GM12878 (cell line): Measurements from ENCODE around the gene KCNE2. TPM values are rescaled to one million over a fixed set of nuclear protein-coding genes. Genes with fewer than 3 reads are reported as not detected.

Experiments
- ATAC-seq: fragments of 200-7000 bp; cut with Tn5 transposase; 3 replicates; pipeline ENCODE4 v1.9.1; 2020; ENCODE audit warnings: mild to moderate bottlenecking, moderate library complexity
- BruUV-seq: library from RNA; stranded (reverse); fragments of 400-500 nt; replicated peaks from 2 replicates; lab custom pipeline; 2021; lab: Mats Ljungman, UMichigan
- CTCF ChIA-PET: fragments of 300-600 bp; sonication (Branson Sonifier 250); formaldehyde crosslinking; extraction: SDS; loops from one replicate; lab custom pipeline; 2021; ENCODE audit warnings: inconsistent platforms; lab: Yijun Ruan, JAX
- POLR2A ChIA-PET: fragments of 350-600 bp; formaldehyde crosslinking; extraction: SDS; loops from one replicate; lab custom pipeline; 2021; ENCODE audit warnings: inconsistent platforms; lab: Charles Lee
- RAD21 ChIA-PET: fragments of 300-600 bp; sonication (Branson Sonifier 250); formaldehyde crosslinking; loops from one replicate; lab custom pipeline; 2023; ENCODE audit warnings: antibody characterized with exemption; ENCODE audit not compliant: unreplicated experiment; lab: Charles Lee
- SMC1A ChIA-PET: fragments of 300-600 bp; sonication (Branson Sonifier 250); formaldehyde crosslinking; loops from one replicate; lab custom pipeline; 2023; ENCODE audit not compliant: unreplicated experiment, uncharacterized antibody; lab: Charles Lee
- DNase-seq: peaks from one replicate; pipeline ENCODE4 v3.0.0-alpha.2; 2011; ENCODE audit warnings: low read depth, low spot score
- FAIRE-seq: peaks from 3 replicates; lab custom pipeline; 2011; peaks lifted over from hg19 to GRCh38; lab: Jason Lieb, UNC
- H2AFZ ChIP-seq: 2 replicates; pipeline ENCODE4 v1.6.0; 2011; ENCODE audit warnings: low read depth, low read length, control low read depth; ENCODE audit not compliant: control insufficient read depth
- H3K27ac ChIP-seq: 2 replicates; pipeline ENCODE4 v1.5.1; 2011; ENCODE audit warnings: control low read depth; ENCODE audit not compliant: control insufficient read depth, insufficient read depth
- H3K27me3 ChIP-seq, 2 experiments: replicated peaks in 1 of 2; 2 replicates each; pipeline versions ENCODE4 v1.6.0 to v1.6.1; 2011; ENCODE audit warnings: low read length in 1 of 2; ENCODE audit not compliant: control insufficient read depth in 2 of 2, insufficient read depth in 2 of 2
- H3K36me3 ChIP-seq, 2 experiments: 2 replicates each; pipeline ENCODE4 v1.5.1; 2011; ENCODE audit warnings: low read length in 1 of 2; ENCODE audit not compliant: control insufficient read depth in 2 of 2, insufficient read depth in 2 of 2
- H3K4me1 ChIP-seq: 2 replicates; pipeline ENCODE4 v1.6.1; 2011; ENCODE audit warnings: mild to moderate bottlenecking, low read length, moderate library complexity, mixed read lengths; ENCODE audit not compliant: control insufficient read depth, insufficient read depth
- H3K4me2 ChIP-seq: 2 replicates; pipeline ENCODE4 v1.6.0; 2011; ENCODE audit warnings: control low read depth; ENCODE audit not compliant: control insufficient read depth, insufficient read depth
- H3K4me3 ChIP-seq: fragments of 200-600 bp; sonication (generic); 2 replicates; pipeline ENCODE4 v1.5.1; 2016
- H3K79me2 ChIP-seq: 2 replicates; pipeline ENCODE4 v1.6.0; 2011; ENCODE audit warnings: low read length; ENCODE audit not compliant: control insufficient read depth, insufficient read depth
- H3K9ac ChIP-seq: 2 replicates; pipeline ENCODE4 v1.8.0; 2011; ENCODE audit warnings: low read length, control low read depth, mixed read lengths; ENCODE audit not compliant: control insufficient read depth, insufficient read depth
- H3K9me3 ChIP-seq: replicated peaks from 3 replicates; pipeline ENCODE4 v1.5.1; 2011; ENCODE audit warnings: mild to moderate bottlenecking, low read length; ENCODE audit not compliant: control insufficient read depth, insufficient read depth
- H4K20me1 ChIP-seq: 2 replicates; pipeline ENCODE4 v1.6.0; 2011; ENCODE audit not compliant: control insufficient read depth, insufficient read depth
- BCL11A ChIP-seq: IDR thresholded peaks from 2 replicates; pipeline ENCODE4 v1.6.1; 2011; ENCODE audit warnings: low read depth, low read length
- CHD1 ChIP-seq: IDR thresholded peaks from 2 replicates; pipeline ENCODE4 v1.6.1; 2012; ENCODE audit warnings: low read depth, low read length, improper control_type of control experiment
- FOS ChIP-seq: IDR thresholded peaks from 3 replicates; pipeline ENCODE4 v1.6.1; 2011; ENCODE audit warnings: borderline replicate concordance; ENCODE audit not compliant: insufficient read length; ENCODE audit errors: extremely low read depth
- GATAD2B ChIP-seq: fragments of 450-650 bp; conservative IDR thresholded peaks from 2 replicates; pipeline ENCODE4 v1.6.1; 2017; ENCODE audit warnings: low read depth, mild to moderate bottlenecking, moderate library complexity
- NFIC ChIP-seq: IDR thresholded peaks from 2 replicates; pipeline ENCODE4 v1.6.1; 2012; ENCODE audit warnings: low read depth, mild to moderate bottlenecking, inconsistent platforms, low read length, moderate library complexity
- NRF1 ChIP-seq: conservative IDR thresholded peaks from 2 replicates; pipeline ENCODE4 v1.6.1; 2011; ENCODE audit warnings: mild to moderate bottlenecking, low read depth, low read length, improper control_type of control experiment
- SRF ChIP-seq, 2 experiments: IDR thresholded peaks; 2 replicates each; pipeline ENCODE4 v1.6.1; 2011; ENCODE audit warnings: low read depth in 2 of 2, low read length in 2 of 2, mild to moderate bottlenecking in 1 of 2, moderate library complexity in 1 of 2
- TBL1XR1 ChIP-seq: IDR thresholded peaks from 2 replicates; pipeline ENCODE4 v1.6.1; 2012; ENCODE audit warnings: low read depth, low read length, improper control_type of control experiment
- USF2 ChIP-seq: IDR thresholded peaks from 2 replicates; pipeline ENCODE4 v1.6.1; 2011; ENCODE audit warnings: low read depth, low read length, improper control_type of control experiment, borderline replicate concordance
- ZNF274 ChIP-seq: IDR thresholded peaks from one replicate; pipeline ENCODE4 v1.8.0; 2011; ENCODE audit not compliant: insufficient read length, insufficient read depth
- WGBS: methylation state at CpG from one replicate; pipeline ENCODE4 v1.1.6; 2016; ENCODE audit warnings: low lambda C conversion rate; ENCODE audit not compliant: insufficient replicate concordance, insufficient coverage; ENCODE audit errors: missing lambda C conversion rate; 5-methylcytosine and 5-hydroxymethylcytosine counted together
- in situ Hi-C: fragments of 300-500 bp; cut with MboI; formaldehyde crosslinking; loops from 9 replicates; pipeline ENCODE4 v1.14.3; 2018; ENCODE audit warnings: mixed read lengths
- intact Hi-C: fragments of 100-400 bp; cut with micrococcal nuclease; formaldehyde crosslinking; loops from one replicate; pipeline ENCODE4 v1.14.2; 2022; ENCODE audit not compliant: unreplicated experiment
- polyA plus RNA-seq, 11 experiments: library from polyadenylated mRNA; depleted of rRNA in 4 of 11; unstranded in 6 of 11; stranded (reverse) in 5 of 11; fragments of >200 nt; fragmentation: Nextera tagmentation in 4 of 11; fragmentation: Illumina TruSeq in 1 of 11; extraction: Ambion mirVana in 4 of 11; extraction: Trizol in 1 of 11; gene quantifications; 1 replicate in 1 of 11; 2 replicates in 10 of 11; pipeline versions ENCODE4 v1.2.1 to v1.2.3, GENCODE V29; 2011 to 2016; ENCODE audit warnings: inconsistent platforms in 2 of 11, missing spikeins in 2 of 11, low read depth in 1 of 11
- total RNA-seq, 4 experiments: library from RNA; depleted of rRNA in 3 of 4; stranded (reverse); fragments of >200 nt in 3 of 4; fragmentation: Illumina TruSeq in 1 of 4; extraction: Trizol in 1 of 4; gene quantifications; 2 replicates each; pipeline versions ENCODE4 v1.2.1 to v1.2.3, GENCODE V29; 2013 to 2021

The KCNE2 gene
- total and polyA plus RNA-seq, 10 of the 15 experiments (the other 5 are each of a cell fraction or from before 2014, with no cell fraction given): not detected

GRCh38 chr21:34353182-34353581 lies 10.6 kb upstream of the KCNE2 start:
- TF ChIP-seq FOS (no peak), TBL1XR1 (no peak), CHD1 (no peak), NFIC (no peak), ZNF274 (no peak), SRF (IDR thresholded peaks at IDR 0.05; ENCODE audit: low read depth in 2 of 2, low read length in 2 of 2) (no peak), GATAD2B (no peak), NRF1 (no peak), BCL11A (no peak), USF2 (no peak)
- TF ChIP-seq, all 136 proteins: peak for 0
- no peak overlapping the region for H3K4me2 ChIP-seq
- ChIA-PET CTCF (interaction anchor here (0.6 to 11.7 kb wide), 3 partner anchors 14 to 663 kb away, joined by 3 to 349 read pairs (median 11); no protein-coding TSS in a partner anchor), RAD21 (interaction anchor here (1.1 to 11.0 kb wide), 3 partner anchors 431 to 441 kb away, joined by 3 to 241 read pairs (median 4); no protein-coding TSS in a partner anchor), POLR2A (no interaction called here), SMC1A (interaction anchor here (1.6 to 4.3 kb wide), 2 partner anchors 9 to 429 kb away, joined by 5 to 30 read pairs; no protein-coding TSS in a partner anchor)
- no peak for FAIRE-seq
- H3K4me1 ChIP-seq: no peaks in the 10 kb centered on the region
- no peak for ATAC-seq
- in situ Hi-C loops (no loop called here), intact Hi-C loops (no loop called here)
- H2AFZ ChIP-seq: no peak overlapping the region
- DNase-seq: no peak
- 40% methylated on average over 6 of the region's 6 CpGs for WGBS
- H3K27me3 ChIP-seq: no peaks in the 10 kb centered on the region; a peak in 1 of 4 replicates
- H3K79me2 ChIP-seq: no peaks in the 10 kb centered on the region
- H3K4me3 ChIP-seq: no peak overlapping the region
- H3K9me3 ChIP-seq: no peaks in the 10 kb centered on the region
- H4K20me1 ChIP-seq: no peaks in the 10 kb centered on the region
- no TSS peak for BruUV-seq
- no peak overlapping the region for H3K27ac ChIP-seq
- no peaks in the 10 kb centered on the region for H3K36me3 ChIP-seq
- no peak overlapping the region for H3K9ac ChIP-seq
